GM10248 (cell line): Measurements from ENCODE around the gene NDUFV1.
A peak's percentile ranks its signal among the peaks of the same experiment; 100 is the strongest.

ENCODE experiments used
- CTCF ChIA-PET: fragments of 300-600 bp; sonication (Branson Sonifier 250); formaldehyde crosslinking; extraction: SDS; loops from one replicate; lab custom pipeline; 2021; ENCODE audit warnings: antibody characterized with exemption; lab: Yijun Ruan, JAX
- POLR2A ChIA-PET: fragments of 350-650 bp; sonication (Branson Sonifier 250); formaldehyde crosslinking; extraction: SDS; loops from one replicate; lab custom pipeline; 2020; ENCODE audit warnings: antibody characterized with exemption; lab: Yijun Ruan, JAX
- DNase-seq: peaks from one replicate; pipeline ENCODE4 v3.0.0; 2012; ENCODE audit errors: extremely low spot score
- TF ChIP-seq, protein P1 (sequence below): IDR thresholded peaks from 2 replicates; pipeline ENCODE4 v1.5.1; 2012; ENCODE audit warnings: mild to moderate bottlenecking, low read depth; ENCODE audit errors: extremely low read depth, missing control alignments, control extremely low read depth

Gene NDUFV1

DNA sequence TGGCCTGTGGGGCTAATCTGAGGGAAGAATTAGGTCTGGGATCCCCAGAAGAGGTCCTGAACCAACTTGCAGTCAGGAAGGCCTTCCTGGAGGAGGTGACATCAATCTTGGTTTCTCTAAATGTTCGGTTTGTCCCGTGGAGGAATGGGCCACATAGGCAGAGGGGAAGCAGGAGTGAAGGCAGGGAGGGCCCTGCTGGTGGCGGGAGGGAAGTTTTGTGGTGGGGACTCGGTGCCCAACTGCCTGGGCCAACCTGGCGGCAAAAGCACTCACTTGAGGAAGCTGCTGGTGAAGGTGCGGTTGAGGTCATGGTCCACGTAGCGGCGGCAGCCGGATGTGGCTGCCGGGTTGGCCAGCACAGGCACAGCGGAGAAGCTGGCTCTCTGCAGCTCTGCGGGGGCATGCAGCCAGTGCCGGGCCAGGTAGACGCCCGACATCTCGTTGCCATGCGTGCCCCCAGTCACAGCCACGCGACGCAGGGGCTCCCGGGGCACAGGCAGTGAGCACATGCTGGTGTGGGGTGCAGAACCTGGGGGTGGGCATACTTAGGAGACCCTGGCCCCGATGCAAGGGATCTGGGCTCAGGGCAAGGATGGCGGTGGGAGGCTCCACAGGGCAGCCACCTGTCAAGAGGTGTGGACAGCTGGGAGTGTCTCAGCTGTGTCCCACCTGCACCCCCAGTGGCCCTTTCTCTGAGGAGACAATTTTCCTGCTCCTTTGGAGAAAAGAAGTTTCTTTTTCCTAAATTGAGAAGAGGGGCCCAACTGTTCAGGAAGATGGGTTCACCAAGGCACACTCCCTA is 40.0 kb downstream of the NDUFV1 start:
- CTCF ChIA-PET, result interaction anchor here (0.9 to 10.1 kb wide), 9 partner anchors 10 to 295 kb away, joined by 3 to 142 read pairs (median 5); partner anchors contain the start of genes NUDT8 and TBX10
- POLR2A ChIA-PET, result no interaction called here
- no peak for DNase-seq
- TF ChIP-seq, protein P1, sequence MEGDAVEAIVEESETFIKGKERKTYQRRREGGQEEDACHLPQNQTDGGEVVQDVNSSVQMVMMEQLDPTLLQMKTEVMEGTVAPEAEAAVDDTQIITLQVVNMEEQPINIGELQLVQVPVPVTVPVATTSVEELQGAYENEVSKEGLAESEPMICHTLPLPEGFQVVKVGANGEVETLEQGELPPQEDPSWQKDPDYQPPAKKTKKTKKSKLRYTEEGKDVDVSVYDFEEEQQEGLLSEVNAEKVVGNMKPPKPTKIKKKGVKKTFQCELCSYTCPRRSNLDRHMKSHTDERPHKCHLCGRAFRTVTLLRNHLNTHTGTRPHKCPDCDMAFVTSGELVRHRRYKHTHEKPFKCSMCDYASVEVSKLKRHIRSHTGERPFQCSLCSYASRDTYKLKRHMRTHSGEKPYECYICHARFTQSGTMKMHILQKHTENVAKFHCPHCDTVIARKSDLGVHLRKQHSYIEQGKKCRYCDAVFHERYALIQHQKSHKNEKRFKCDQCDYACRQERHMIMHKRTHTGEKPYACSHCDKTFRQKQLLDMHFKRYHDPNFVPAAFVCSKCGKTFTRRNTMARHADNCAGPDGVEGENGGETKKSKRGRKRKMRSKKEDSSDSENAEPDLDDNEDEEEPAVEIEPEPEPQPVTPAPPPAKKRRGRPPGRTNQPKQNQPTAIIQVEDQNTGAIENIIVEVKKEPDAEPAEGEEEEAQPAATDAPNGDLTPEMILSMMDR, result no peak

DNA sequence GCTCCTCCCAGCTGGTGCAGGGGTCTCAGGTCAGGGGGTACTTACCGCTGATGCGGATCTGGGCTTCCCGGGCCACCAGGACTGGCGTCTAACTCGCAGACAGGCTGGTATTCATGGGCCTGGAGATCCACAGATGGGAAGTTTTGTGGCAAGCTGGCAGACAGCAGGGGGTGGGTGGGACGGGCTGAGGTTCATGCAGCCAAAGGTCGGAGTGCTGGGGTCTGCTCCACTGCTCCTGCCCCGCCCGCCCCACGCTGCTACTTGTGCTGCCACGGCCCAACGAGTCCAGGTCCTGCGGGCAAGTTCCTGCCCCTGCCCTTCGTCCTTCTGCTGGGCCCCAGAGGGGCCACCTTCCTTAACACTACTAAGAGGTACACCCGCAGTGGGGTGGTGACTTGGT is 40.7 kb downstream of the NDUFV1 start:
- DNase-seq, result no peak
- TF ChIP-seq, protein P1, result no peak
- ChIA-PET CTCF (interaction anchor here (0.9 to 10.1 kb wide), 10 partner anchors 11 to 127 kb away, joined by 3 to 142 read pairs (median 6); partner anchors contain the start of genes NUDT8 and TBX10), POLR2A (no interaction called here)

DNA sequence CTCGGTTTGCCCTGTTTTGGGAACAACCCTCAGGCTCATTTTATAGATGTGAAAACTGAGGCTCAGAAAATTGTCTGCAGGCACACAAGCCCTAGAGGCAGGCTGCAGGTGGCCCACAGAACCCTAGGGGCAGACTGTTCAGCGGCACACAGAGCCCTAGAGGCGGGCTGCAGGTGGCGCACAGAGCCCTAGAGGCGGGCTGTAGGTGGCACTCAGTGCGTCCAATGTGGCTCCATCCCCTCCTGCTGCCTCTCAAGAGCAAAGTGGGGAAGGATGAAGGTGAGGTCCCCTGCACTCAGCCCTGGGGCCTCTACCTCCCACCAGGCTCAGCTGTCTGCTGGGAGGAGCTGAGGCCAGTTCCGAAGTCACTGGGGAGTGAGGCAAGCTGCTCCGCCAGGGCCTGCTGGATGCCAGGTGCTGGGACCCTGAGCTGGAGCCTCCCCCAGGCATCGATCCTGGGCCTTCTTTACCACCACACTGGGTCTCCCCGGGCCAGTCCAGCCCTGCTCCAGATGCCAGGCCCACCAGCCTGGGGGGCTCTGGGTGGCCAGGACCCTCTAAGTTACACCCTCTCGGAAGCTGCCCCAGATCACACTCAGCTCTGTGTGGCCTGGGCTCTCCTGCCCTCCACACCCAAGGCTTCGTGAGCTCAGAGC is 41.5 kb downstream of the NDUFV1 start:
- CTCF ChIA-PET, result interaction anchor here (0.9 to 10.1 kb wide), 12 partner anchors 10 to 257 kb away, joined by 3 to 142 read pairs (median 5); partner anchors contain the start of genes NUDT8, RAD9A and TBX10
- POLR2A ChIA-PET, result interaction anchor here (0.6 kb wide), 1 partner anchor 808 kb away, joined by 7 read pairs; no protein-coding TSS in a partner anchor
- DNase-seq, result peak; percentile 79
- TF ChIP-seq, protein P1, result peak; percentile 51

- DNase-seq, result no peak
- POLR2A ChIA-PET, result interaction anchor here (0.5 to 0.6 kb wide), 2 partner anchors 247 to 808 kb away, joined by 3 to 7 read pairs; partner anchors contain the start of gene PPP1CA
- TF ChIP-seq, protein P1, result no peak
- CTCF ChIA-PET, result interaction anchor here (1.5 to 10.1 kb wide), 8 partner anchors 9 to 258 kb away, joined by 3 to 142 read pairs (median 6); partner anchors contain the start of genes NUDT8, RAD9A and TBX10
Observed at GRCh38 chr11:67648796-67649613, 42.3 kb downstream of the NDUFV1 start.

GRCh38 chr11:67649634-67650510 is 43.1 kb downstream of the NDUFV1 start:
- ChIA-PET CTCF (interaction anchor here (1.2 to 10.1 kb wide), 5 partner anchors 8 to 67 kb away, joined by 4 to 142 read pairs (median 13); partner anchors contain the start of genes GSTP1 and NUDT8), POLR2A (no interaction called here)
- TF ChIP-seq, protein P1, result no peak
- DNase-seq, result no peak
